GM12873 (cell line): ENCODE data around the gene WARS2.

ENCODE experiments used
- TF ChIP-seq, protein P1 (sequence below): IDR thresholded peaks from 2 replicates; pipeline ENCODE4 v1.5.1; 2012; ENCODE audit warnings: low read depth, mild to moderate bottlenecking, moderate library complexity, low read length, control low read depth; ENCODE audit not compliant: insufficient read depth; ENCODE audit errors: missing control alignments

WARS2 gene

GRCh38 chr1:119069682-119070081 lies 70.8 kb downstream of the WARS2 start:
- TF ChIP-seq, protein P1, sequence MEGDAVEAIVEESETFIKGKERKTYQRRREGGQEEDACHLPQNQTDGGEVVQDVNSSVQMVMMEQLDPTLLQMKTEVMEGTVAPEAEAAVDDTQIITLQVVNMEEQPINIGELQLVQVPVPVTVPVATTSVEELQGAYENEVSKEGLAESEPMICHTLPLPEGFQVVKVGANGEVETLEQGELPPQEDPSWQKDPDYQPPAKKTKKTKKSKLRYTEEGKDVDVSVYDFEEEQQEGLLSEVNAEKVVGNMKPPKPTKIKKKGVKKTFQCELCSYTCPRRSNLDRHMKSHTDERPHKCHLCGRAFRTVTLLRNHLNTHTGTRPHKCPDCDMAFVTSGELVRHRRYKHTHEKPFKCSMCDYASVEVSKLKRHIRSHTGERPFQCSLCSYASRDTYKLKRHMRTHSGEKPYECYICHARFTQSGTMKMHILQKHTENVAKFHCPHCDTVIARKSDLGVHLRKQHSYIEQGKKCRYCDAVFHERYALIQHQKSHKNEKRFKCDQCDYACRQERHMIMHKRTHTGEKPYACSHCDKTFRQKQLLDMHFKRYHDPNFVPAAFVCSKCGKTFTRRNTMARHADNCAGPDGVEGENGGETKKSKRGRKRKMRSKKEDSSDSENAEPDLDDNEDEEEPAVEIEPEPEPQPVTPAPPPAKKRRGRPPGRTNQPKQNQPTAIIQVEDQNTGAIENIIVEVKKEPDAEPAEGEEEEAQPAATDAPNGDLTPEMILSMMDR, result no peak

DNA sequence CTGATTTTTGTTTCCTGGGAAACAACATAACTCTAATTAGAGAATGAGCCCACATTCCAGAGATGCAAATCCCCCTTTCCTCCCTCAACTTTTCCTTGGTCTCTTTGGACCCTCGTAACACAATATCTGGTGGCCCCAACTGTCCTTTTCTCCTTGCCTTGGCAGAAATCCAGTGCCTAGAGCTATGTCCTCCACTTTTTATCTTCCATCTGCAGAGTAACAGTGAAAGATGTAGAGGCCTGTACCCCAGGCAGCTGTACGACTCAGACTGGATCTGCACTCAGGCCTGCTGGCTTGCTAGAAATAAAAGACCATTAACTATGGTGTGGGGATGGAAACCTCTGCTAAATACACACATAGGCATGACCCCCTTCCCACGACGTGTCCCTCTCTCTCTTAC lies 72.0 kb downstream of the WARS2 start:
- TF ChIP-seq, protein P1, result no peak

GRCh38 chr1:119061700-119062099 lies 78.8 kb downstream of the WARS2 start:
- TF ChIP-seq, protein P1, result no peak

DNA sequence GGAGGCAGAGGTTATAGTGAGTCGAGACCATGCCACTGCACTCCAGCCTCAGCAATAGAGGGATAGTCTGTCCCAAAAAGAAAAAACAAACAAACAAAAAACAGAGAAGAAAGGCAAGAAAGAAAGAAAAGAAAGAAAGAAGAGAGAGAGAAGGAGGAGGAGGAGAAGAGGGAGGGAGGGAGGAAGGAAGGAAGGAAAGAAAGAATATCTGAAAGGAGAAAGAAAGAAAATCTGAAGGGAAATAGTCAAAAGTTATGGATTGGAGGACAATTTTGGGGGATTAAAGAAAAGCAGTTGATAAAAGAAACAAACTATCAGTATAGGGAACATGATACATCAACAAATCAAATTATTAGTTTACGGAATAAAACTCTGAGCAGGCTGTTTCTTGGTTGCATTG lies 84.9 kb downstream of the WARS2 start:
- TF ChIP-seq, protein P1, result no peak

- TF ChIP-seq, protein P1, result no peak
Measured at GRCh38 chr1:119053917-119054316, 86.5 kb downstream of the WARS2 start.

GRCh38 chr1:119052267-119052666 lies 88.2 kb downstream of the WARS2 start:
- TF ChIP-seq, protein P1, result no peak

DNA sequence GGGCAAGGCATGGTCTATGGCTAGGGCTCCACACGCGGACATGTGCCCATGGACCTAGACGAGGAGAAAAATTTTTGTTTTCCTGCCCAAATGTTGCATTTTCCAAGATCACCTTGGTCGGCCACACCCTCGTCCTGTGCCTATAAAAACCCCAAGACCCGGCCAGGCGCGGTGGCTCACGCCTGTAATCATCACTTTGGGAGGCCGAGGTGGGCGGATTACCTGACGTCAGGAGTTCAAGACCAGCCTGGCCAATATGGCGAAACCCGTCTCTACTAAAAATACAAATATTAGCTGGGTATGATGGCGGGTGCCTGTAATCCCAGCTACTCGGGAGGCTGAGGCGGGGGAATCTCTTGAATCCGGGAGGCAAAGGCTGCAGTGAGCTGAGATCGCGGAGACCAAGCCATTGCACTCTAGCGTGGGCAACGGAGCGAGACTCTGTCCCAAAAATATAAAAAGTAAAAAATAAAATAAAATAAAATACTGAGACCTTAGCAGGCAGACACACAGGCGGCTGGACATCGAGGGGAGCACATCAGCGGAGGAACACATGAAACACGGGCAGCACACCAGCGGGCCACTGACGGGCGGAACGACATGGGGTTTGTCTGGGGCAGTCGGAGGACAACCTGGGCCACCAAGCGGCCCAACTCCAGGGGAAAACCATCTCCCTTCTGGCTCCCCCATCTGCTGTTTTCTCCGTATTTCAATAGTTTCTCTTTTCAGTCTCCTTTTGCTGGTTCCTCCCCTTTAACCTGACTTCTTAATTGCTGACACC lies 91.6 kb downstream of the WARS2 start:
- TF ChIP-seq, protein P1, result no peak
